WTC11 (cell line): ENCODE measurements around the gene SNX13.

Experiments
- ATF2 ChIP-seq: sonication (generic); formaldehyde crosslinking; IDR thresholded peaks from 2 replicates; pipeline ENCODE4 v1.8.1; 2022; ENCODE audit warnings: low read depth, missing genetic modification reagents, borderline replicate concordance
- GRHL2 ChIP-seq: fragments of 250-450 bp; sonication (Bioruptor Pico); IDR thresholded peaks from 2 replicates; pipeline ENCODE4 v1.8.0; 2022; ENCODE audit warnings: mild to moderate bottlenecking, moderate library complexity; ENCODE audit not compliant: insufficient replicate concordance, severe bottlenecking
- JUN ChIP-seq: sonication (generic); formaldehyde crosslinking; IDR thresholded peaks from 2 replicates; pipeline ENCODE4 v1.8.0; 2023; ENCODE audit warnings: mild to moderate bottlenecking, missing genetic modification reagents
- MAX ChIP-seq: sonication (generic); formaldehyde crosslinking; IDR thresholded peaks from 2 replicates; pipeline ENCODE4 v1.8.0; 2022; ENCODE audit warnings: mild to moderate bottlenecking, missing genetic modification reagents
- NFE2L1 ChIP-seq: sonication (generic); formaldehyde crosslinking; IDR thresholded peaks from 2 replicates; pipeline ENCODE4 v1.8.1; 2023; ENCODE audit warnings: missing genetic modification reagents
- ZNF138 ChIP-seq: sonication (generic); formaldehyde crosslinking; conservative IDR thresholded peaks from 2 replicates; pipeline ENCODE4 v1.8.1; 2022; ENCODE audit warnings: mild to moderate bottlenecking, moderate library complexity, missing genetic modification reagents

- TF ChIP-seq JUN (CRISPR knock-in tag), result no peak
- TF ChIP-seq NFE2L1, result no peak
- TF ChIP-seq ATF2 (CRISPR knock-in tag), result no peak
- no peak for TF ChIP-seq GRHL2
- no peak for TF ChIP-seq ZNF138 (CRISPR knock-in tag)
- no peak for TF ChIP-seq MAX (CRISPR knock-in tag)
Observed at GRCh38 chr7:17887286-17887685, 53.0 kb downstream of the SNX13 start.
